Measurements from ENCODE around the gene PTPN6.

- TF ChIP-seq CTCF (conservative IDR thresholded peaks at IDR 0.05; ENCODE audit: low read depth, low read length) (no peak), EZH2 (IDR thresholded peaks at IDR 0.05; ENCODE audit: borderline replicate concordance, low read depth, low read length, poor library complexity, severe bottlenecking) (no peak)
These were observed 47.4 kb upstream of the PTPN6 start for GRCh38 chr12:6903722-6904121.

All from A673 (cell line).